Stimulated activated CD4-positive, alpha-beta T cell treated with anti-CD3 and anti-CD28 coated beads, Interleukin-2, amount 100 ng/mL, for 24 hours (primary cell): ENCODE data around the gene NOP9.
"Not testable (repeated sequence)": the region's sequence is repeated elsewhere in the genome, so short reads cannot be mapped to it uniquely, and the experiment has no call there.

Experiments
- DNase-seq, 2 donors: peaks; one replicate each; pipeline ENCODE4 v3.0.0-alpha.2; 2020

The NOP9 gene

DNA sequence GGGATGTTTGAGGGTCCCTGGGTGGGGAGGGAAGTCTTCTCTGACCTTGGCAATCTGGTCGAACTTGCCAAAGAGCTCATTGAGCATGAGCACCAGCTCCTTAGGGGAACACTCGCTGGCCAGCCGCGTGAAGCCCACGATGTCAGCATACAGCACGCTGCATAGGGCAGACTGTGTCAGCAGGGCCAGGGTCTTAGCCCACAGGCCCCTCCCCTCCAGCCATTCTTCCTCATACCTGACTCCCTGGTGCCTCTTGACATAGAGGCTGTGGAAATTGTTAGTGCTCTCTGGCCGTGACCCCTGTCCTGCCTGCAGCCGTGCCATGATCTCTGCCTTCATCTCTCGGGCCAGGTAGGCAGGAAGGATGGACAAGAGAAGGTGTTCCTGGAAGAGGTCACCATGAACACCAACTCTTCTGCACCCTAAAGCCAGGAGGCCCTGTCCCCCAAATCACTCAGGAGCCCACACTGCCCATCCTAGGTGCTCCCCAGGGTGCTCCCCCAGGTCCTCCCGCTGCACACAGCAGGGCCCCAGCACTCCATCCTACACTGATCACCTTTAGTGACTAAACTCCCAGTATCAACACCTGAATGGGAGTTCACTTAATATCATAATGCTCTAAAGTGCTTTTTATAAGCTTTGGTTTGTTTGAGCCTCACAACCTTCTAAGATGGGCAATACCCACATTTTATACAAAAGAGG lies 31.5 kb downstream of the NOP9 start:
- DNase-seq: no peak

GRCh38 chr14:24331731-24332267 lies 32.1 kb downstream of the NOP9 start:
- DNase-seq: no peak

- peak; percentile 81 to 84 for DNase-seq
Observed at GRCh38 chr14:24332268-24332993, 32.8 kb downstream of the NOP9 start.

DNA sequence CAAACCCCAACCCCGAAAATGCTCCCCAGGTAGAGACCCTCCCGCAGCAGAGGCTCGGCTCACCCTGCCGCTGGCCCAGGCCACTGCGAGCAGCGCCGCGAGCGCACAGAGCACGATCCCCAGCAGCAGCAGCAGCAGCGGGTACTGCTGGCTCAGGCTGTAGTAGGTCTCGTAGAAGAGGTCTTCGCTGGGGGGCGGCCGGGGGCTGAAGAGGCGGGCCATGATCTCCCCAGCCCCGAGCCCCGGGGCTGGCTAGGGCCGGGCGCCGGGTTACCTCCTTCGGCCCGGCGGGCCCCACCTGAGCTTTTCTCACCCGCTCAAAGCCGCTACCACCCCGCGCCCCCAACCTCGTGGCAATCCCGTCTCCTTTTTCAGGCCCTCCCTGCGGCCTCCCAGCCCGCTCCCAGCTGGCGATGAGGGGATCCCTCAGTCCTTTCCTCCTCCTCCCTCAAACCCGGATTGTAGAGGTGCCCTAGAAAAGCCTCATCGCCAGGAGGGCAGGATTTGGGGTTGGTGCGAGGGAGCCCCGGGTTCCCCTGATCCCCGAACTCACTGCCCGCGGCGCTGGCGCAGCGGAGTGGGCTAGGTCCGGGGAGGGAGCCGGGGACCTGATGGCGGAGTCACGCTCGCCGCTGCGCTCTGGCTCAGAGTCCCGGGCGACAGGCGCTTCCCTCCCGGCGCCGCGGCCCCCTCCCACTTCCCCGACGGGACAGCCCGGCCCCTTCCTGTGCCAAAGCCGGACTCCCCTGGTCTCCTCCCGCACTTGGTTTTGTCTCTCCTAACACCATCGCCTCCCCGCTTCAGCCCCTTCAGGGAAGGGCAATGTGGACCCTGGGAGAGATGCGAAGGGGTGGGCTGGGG lies 35.0 kb downstream of the NOP9 start, which contains the start of gene ADCY4:
TSS of gene ADCY4 (minus strand) at position 641 of the 861 bp plus-strand sequence. CDS start at position 222, 419 bp downstream.
- DNase-seq: no peak

DNA sequence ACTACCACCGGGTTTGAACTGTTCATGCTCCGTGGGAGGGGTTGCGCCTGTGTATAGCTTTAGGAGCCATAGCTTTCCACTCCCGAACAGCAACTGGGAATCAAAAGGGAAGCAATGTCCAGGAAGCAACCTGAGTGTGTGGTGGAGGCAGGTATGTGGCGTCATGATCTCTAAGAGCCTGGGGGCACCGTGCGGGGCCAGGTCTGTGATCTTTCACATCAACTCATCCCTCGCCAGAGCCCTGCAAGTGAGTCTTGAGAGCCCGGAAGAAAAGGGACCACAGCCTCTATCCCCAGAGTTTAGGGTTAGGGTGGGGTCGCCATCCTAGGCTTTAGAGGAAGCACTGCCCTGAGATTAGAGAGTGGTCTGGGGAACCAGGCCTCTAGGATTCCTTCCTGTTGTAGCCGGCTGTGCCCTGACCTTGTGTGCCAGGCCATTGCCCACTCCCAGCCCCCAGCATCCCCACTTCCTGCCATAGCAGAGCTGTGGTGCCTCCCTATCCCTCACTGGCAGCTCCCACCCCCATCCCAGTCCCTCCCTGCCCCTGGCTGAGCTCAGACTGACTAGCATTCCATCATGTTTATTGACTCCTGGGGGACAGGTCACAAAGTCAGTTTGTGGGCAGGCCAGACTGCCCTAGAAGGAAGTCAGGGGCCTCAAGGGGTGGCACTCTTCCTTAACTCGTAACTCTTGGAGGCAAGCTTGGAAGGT lies 36.0 kb downstream of the NOP9 start:
- DNase-seq: no peak

GRCh38 chr14:24337144-24337823 lies 37.6 kb downstream of the NOP9 start:
- no peak for DNase-seq

DNA sequence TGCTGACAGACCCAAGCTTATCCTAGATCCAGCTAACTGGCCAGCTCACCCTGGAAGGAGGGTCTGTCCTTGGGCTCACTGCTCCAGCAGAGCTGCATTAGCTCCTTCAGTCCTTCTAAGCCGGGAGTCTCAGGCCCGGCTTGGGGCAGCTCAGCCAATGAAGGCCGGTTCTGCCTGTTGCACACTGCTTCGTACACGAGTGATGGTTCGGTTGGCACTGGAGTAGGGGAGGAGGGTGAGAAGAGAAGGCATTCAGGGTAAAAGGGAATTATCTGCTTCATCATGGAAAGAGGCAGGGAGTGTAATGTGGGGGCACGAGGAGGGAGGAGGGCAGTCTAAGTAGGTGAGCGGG lies 38.1 kb downstream of the NOP9 start:
- DNase-seq: no peak

DNA sequence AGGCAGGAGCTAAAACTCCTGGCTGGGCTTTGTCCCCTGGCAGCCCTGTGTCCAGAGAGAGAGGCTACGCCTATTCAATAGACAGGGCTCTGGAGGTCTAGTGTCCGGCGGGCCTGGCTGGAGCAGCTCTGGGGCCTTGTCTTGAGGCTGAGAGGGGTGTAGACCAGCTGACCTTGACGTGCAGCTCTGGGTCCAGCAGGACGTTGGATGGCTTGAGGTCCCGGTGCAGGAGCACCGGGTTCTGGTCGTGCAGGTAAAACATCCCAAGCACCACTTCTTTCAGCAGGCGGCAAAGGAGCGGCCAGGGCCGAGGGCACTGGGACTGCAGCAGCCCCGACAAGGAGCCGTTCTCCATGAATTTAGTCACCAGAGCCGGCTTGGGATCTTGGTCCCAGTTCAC lies 39.2 kb downstream of the NOP9 start:
- DNase-seq: no peak

DNA sequence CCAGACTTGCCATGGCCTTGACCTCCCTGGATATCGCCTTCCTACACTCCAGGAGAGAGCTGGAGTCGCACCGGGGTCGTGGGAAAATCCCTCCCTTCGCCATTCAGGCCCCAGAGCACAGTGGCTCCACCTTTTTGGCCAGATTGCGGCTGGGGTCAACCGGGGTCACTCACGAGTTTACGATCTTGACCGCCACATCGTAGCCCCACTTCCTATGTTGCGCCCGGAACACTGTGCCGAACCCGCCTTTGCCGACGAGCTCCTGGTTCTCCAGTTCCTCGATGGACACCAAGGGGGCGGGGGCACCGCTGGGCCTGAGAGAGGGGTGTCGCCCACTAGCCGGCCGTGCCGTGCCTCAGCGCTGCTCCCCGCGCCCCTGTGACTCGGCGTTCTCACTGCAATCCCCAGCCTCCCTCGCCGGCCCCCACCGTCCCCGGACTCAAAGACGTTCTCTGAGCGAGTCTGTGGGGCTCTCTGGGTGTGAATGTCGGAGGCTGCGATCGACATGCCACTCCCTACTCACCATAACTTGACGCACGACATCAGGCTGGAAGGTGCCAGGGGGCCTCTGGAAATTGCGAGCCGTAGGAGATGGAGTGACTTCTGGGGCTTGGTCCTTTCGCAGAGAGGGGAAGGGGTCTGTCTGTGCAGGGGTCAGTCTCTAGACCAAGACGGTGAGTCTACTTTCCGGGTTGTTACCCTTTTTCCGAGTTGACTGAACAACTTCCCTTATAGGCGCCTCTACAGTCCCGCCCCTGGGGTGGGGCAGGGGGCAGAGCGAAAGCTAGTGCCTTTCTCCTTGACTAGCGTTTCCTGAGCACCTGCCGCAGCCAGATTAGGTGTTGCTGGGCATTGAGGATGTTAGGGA lies 39.9 kb downstream of the NOP9 start, which contains the start of gene RIPK3:
TSS of gene RIPK3 (minus strand) at position 708 of the 868 bp plus-strand sequence. CDS start at position 543, 165 bp downstream.
- DNase-seq: peak; percentile 75

- no peak for DNase-seq
Observed at GRCh38 chr14:24340606-24341005, 41.0 kb downstream of the NOP9 start.

DNA sequence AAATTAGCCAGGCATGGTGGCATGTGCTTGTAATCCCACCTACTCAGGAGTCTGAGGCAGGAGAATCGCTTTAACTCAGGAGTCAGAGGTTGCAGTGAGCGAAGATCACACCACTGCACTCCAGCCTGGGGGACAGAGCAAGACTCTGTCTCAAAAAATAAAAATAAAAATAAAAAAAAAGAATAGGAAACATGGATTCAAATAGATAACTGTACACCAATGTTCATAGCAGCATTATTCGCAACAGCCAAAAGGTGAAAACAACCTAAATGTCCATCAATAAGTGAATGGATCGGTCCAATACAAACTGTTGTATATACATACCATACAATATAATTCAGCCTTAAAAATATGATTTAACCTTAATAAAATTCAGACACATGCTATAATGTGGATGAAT lies 43.2 kb downstream of the NOP9 start:
- DNase-seq: no peak

GRCh38 chr14:24343795-24344660 lies 44.4 kb downstream of the NOP9 start:
- no peak for DNase-seq

GRCh38 chr14:24347134-24347533 lies 47.5 kb downstream of the NOP9 start:
- no peak for DNase-seq

DNA sequence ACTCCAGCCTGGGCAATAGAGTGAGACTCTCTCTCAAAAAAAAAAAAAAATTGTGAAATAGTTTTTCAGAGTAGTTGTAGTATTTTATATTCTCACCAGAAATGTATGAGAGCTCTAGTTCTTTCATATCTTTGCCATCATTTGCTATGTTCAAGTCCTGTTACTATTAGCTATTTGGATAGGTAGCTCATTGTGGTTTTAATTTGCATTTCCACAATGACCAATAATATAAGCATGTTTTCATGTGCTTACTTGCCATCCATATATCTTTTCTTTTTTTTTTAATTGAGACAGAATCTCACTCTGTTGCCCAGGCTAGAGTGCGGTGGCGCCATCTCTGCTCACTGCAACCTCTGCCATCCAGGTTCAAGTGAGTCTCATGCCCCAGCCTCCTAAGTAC lies 48.5 kb downstream of the NOP9 start:
- DNase-seq: no peak

GRCh38 chr14:24349742-24350141 lies 50.1 kb downstream of the NOP9 start:
- no peak for DNase-seq

GRCh38 chr14:24351517-24351916 lies 51.9 kb downstream of the NOP9 start:
- no peak for DNase-seq

- DNase-seq: no peak
Observed at GRCh38 chr14:24353559-24354481, 54.2 kb downstream of the NOP9 start.

DNA sequence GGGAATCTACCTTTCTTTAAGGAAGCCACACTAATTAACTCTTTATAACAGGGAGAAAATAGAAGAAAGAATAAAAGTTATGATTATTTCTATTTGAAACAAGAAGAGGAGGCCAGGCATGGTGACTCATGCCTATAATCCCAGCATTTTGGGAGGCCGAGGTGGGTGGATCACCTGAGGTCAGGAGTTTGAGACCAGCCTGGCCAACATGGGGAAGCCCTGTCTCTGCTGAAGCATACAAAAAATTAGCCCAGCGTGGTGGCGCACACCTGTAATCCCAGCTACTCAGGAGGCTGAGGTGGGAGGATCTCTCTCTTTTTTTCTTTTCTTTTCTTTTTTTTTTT lies 54.8 kb downstream of the NOP9 start:
- not testable (repeated sequence) for DNase-seq

DNA sequence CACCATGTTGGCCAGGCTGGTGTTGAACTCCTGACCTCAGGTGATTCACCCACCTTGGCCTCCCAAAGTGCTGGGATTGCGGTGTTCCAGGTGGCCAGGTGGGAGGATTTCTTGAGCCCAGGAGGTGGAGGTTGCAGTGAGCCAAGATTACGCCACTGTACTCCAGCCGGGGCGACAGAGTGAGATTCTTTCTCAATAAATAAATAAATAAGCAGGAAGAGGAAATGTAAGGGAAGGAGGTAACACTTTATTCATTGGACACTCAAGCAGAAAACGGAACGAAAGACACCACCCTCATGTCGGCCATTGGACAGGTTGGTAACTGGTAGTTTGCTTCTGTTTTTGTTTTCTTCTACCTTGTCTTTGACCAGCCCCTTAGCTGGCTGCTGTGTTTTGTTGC lies 55.4 kb downstream of the NOP9 start:
- DNase-seq: no peak
